Duodenal mucosa (tissue), 2 donors: ENCODE measurements around the gene DNPEP.

Source experiments
- H3K27ac ChIP-seq: one replicate; pipeline ENCODE4 v1.7.0; 2013; ENCODE audit warnings: low read depth, low read length
- H3K27me3 ChIP-seq, 2 donors: one replicate each; pipeline ENCODE4 v1.7.0; 2013; ENCODE audit warnings: low read length in 2 of 2, control low read depth in 1 of 2; ENCODE audit not compliant: insufficient read depth in 2 of 2, control insufficient read depth in 1 of 2
- H3K36me3 ChIP-seq, 2 donors: one replicate each; pipeline ENCODE4 v1.7.0; 2013; ENCODE audit warnings: low read length in 2 of 2, control low read depth in 1 of 2; ENCODE audit not compliant: insufficient read depth in 2 of 2, control insufficient read depth in 1 of 2
- H3K4me1 ChIP-seq, 2 donors: one replicate each; pipeline ENCODE4 v1.7.0; 2013; ENCODE audit warnings: low read length in 2 of 2, control low read depth in 1 of 2; ENCODE audit not compliant: insufficient read depth in 2 of 2, control insufficient read depth in 1 of 2
- H3K4me3 ChIP-seq, 2 donors: one replicate each; pipeline ENCODE4 v1.7.0; 2013; ENCODE audit warnings: low read length in 2 of 2, low read depth in 1 of 2
- H3K9ac ChIP-seq, 2 donors: one replicate each; pipeline ENCODE4 v1.7.0; 2013; ENCODE audit warnings: low read length in 2 of 2, low read depth in 1 of 2
- H3K9me3 ChIP-seq, 2 donors: one replicate each; pipeline ENCODE4 v1.7.0; 2013; ENCODE audit warnings: low read length in 2 of 2, control low read depth in 1 of 2; ENCODE audit not compliant: control insufficient read depth in 1 of 2

Gene DNPEP

GRCh38 chr2:219387306-219388120 lies at the start of gene DNPEP:
Gene DNPEP, minus strand, starts transcription at chr2:219387912. Its CDS starts 118 bp downstream, at chr2:219387794.
- peaks cover 36 to 43% of the 10 kb centered on the region in 2 donors for H3K36me3 ChIP-seq
- peaks cover 15 to 29% of the 10 kb centered on the region in 2 donors for H3K4me1 ChIP-seq
- peak within 1 kb of the TSS; percentile 94 for H3K27ac ChIP-seq
- no peaks in the 10 kb centered on the region for H3K27me3 ChIP-seq
- H3K9ac ChIP-seq: peak within 1 kb of the TSS; percentile 80 to 81
- no peaks in the 10 kb centered on the region for H3K9me3 ChIP-seq
- peak within 1 kb of the TSS; percentile 89 to 93 for H3K4me3 ChIP-seq

DNA sequence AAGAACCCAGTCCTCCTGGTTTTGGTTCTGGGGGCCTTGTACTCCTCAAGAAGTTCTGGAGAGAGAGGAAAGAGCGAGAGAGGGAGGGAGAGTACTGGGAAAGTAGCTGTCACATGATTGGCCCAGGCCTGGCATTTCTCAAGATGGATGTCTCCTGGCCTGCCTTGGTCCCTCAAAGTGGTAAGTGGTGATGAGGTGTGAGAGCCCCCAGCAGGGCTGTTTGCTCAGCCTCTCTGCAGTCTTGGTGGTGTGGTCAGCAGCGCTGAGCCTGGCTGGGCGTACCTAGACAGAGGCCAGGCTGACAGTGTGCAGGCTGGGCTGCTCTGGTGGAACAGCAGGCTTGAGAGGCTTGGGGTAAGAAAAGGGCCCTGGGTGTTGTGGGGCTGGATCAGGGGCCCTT lies 49.4 kb upstream of the DNPEP start:
- H3K4me3 ChIP-seq: no peak overlapping the region
- peaks cover 0 to 5% of the 10 kb centered on the region in 2 donors for H3K4me1 ChIP-seq
- H3K27me3 ChIP-seq: peaks cover 39 to 44% of the 10 kb centered on the region in 2 donors
- H3K9ac ChIP-seq: no peak overlapping the region
- no peaks in the 10 kb centered on the region for H3K9me3 ChIP-seq
- H3K36me3 ChIP-seq: no peaks in the 10 kb centered on the region
- H3K27ac ChIP-seq: no peak overlapping the region

- Histone ChIP-seq H3K9me3 (no peaks in the 10 kb centered on the region), H3K27ac (no peak overlapping the region), H3K4me1 (peaks cover 0 to 4% of the 10 kb centered on the region in 2 donors), H3K36me3 (no peaks in the 10 kb centered on the region), H3K4me3 (no peak overlapping the region), H3K9ac (no peak overlapping the region), H3K27me3 (peaks cover 38 to 43% of the 10 kb centered on the region in 2 donors)
Observed at GRCh38 chr2:219436491-219436890, 48.8 kb upstream of the DNPEP start.

DNA sequence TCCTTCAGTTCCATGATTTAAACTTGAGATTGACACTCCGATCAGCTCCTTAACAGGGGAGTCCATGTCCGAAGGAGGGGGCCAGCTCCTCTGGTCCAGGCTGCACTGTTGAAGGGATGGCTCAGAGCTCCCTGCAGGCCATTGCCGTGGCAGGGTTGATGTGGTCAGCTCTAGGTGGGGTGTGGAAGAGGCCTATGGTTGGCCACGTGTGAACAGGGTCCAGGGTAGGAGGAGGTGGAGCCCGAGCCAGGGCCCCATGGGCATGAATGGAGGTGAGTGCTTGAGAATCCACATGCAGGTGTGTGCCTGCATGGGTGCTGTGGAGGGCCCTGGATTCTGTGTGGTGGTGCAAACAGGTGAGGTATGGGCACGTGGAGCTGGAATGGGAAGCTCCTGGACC lies 48.0 kb upstream of the DNPEP start:
- no peaks in the 10 kb centered on the region for H3K4me1 ChIP-seq
- no peak overlapping the region for H3K27ac ChIP-seq
- H3K9ac ChIP-seq: no peak overlapping the region
- no peaks in the 10 kb centered on the region for H3K9me3 ChIP-seq
- peaks cover 30 to 35% of the 10 kb centered on the region in 2 donors for H3K27me3 ChIP-seq
- H3K4me3 ChIP-seq: no peak overlapping the region
- H3K36me3 ChIP-seq: no peaks in the 10 kb centered on the region

GRCh38 chr2:219434718-219435525 lies 47.2 kb upstream of the DNPEP start, which contains the start of gene SPEG:
Gene SPEG, plus strand, starts transcription at chr2:219434843. Its CDS starts 135 bp downstream, at chr2:219434978.
- Histone ChIP-seq H3K27ac (no peak within 1 kb of the TSS), H3K27me3 (peaks cover 28 to 33% of the 10 kb centered on the region in 2 donors), H3K36me3 (no peaks in the 10 kb centered on the region), H3K9ac (no peak within 1 kb of the TSS), H3K4me3 (no peak within 1 kb of the TSS), H3K4me1 (no peaks in the 10 kb centered on the region), H3K9me3 (no peaks in the 10 kb centered on the region)

DNA sequence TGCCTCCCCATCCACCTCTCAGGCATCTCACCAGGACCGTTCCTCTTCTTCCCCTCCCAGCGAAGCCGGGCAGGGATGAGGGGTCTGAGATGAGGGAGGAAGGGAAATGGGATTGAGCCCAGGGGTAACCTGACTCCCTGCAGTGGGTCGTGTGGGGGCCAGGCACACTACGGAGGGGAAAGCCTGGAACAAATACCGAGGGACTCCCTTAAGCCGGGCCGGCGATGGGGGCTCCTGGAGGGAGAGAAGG lies 46.7 kb upstream of the DNPEP start:
- Histone ChIP-seq H3K9ac (no peak overlapping the region), H3K4me3 (no peak overlapping the region), H3K36me3 (no peaks in the 10 kb centered on the region), H3K4me1 (no peaks in the 10 kb centered on the region), H3K9me3 (no peaks in the 10 kb centered on the region), H3K27me3 (peaks cover 28 to 31% of the 10 kb centered on the region in 2 donors), H3K27ac (no peak overlapping the region)

GRCh38 chr2:219433666-219434467 lies 46.2 kb upstream of the DNPEP start:
- H3K9ac ChIP-seq: no peak overlapping the region
- no peaks in the 10 kb centered on the region for H3K9me3 ChIP-seq
- no peak overlapping the region for H3K4me3 ChIP-seq
- H3K36me3 ChIP-seq: no peaks in the 10 kb centered on the region
- no peak overlapping the region for H3K27ac ChIP-seq
- no peaks in the 10 kb centered on the region for H3K4me1 ChIP-seq
- H3K27me3 ChIP-seq: peaks cover 28% of the 10 kb centered on the region in 2 donors

GRCh38 chr2:219430633-219431615 lies 43.2 kb upstream of the DNPEP start:
- H3K9ac ChIP-seq: no peak overlapping the region
- no peak overlapping the region for H3K4me3 ChIP-seq
- no peaks in the 10 kb centered on the region for H3K36me3 ChIP-seq
- H3K27me3 ChIP-seq: peaks cover 15 to 23% of the 10 kb centered on the region in 2 donors
- H3K9me3 ChIP-seq: no peaks in the 10 kb centered on the region
- H3K27ac ChIP-seq: no peak overlapping the region
- no peaks in the 10 kb centered on the region for H3K4me1 ChIP-seq

DNA sequence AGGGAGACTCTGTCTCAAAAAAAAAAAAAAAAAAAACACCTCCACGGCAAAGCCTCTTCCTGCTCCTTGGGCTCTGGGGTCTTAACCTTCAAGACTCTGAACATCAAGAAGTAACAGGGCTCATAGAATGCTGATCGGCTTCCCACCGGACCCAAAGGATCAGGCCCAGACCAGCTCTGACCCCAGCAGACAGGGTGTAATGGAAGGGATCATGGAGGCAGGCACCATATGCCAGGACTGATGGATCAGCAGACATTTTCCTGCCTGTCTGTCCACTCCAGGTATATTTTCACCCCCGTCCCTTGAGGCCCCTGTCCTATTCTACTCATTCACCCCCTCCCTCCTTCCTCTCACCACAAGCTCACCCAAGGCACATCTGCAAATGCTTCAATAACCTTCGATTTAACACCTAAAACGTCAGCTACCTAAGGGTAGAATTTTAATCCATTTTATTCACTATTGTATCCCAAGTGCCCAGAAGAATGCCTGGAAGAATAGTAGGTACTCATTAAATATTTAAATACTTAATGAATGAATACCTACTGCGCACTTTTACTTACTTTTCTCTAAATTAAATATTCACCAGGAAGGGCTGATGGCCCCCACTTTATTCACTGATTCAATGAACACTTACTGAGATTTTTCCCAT lies 42.4 kb upstream of the DNPEP start:
- Histone ChIP-seq H3K9me3 (no peaks in the 10 kb centered on the region), H3K9ac (no peak overlapping the region), H3K36me3 (no peaks in the 10 kb centered on the region), H3K27ac (no peak overlapping the region), H3K27me3 (peaks cover 7 to 17% of the 10 kb centered on the region in 2 donors), H3K4me1 (no peaks in the 10 kb centered on the region), H3K4me3 (no peak overlapping the region)
